ENCODE results near the gene PACRG.

PACRG gene

GRCh38 chr6:163254341-163254835 is 526.6 kb downstream of the PACRG start:
- no peak overlapping the region for H3K4me3 ChIP-seq (ENCODE audit: low read depth, low read length)
- DNase-seq (ENCODE audit: low read depth), result no peak
- TF ChIP-seq CTCF (conservative IDR thresholded peaks at IDR 0.05; ENCODE audit: low read depth, low read length), result no peak

GRCh38 chr6:163255265-163255664 is 527.5 kb downstream of the PACRG start:
- no peak for TF ChIP-seq CTCF (conservative IDR thresholded peaks at IDR 0.05; ENCODE audit: low read depth, low read length)
- no peak for DNase-seq (ENCODE audit: low read depth)
- H3K4me3 ChIP-seq (ENCODE audit: low read depth, low read length), result no peak overlapping the region

GRCh38 chr6:163259689-163260088 is 531.9 kb downstream of the PACRG start:
- TF ChIP-seq CTCF (conservative IDR thresholded peaks at IDR 0.05; ENCODE audit: low read depth, low read length), result no peak
- H3K4me3 ChIP-seq (ENCODE audit: low read depth, low read length), result no peak overlapping the region

GRCh38 chr6:163260111-163260895 is 532.5 kb downstream of the PACRG start:
- peak; percentile 50 for DNase-seq (ENCODE audit: low read depth)
- no peak for TF ChIP-seq CTCF (conservative IDR thresholded peaks at IDR 0.05; ENCODE audit: low read depth, low read length)
- H3K4me3 ChIP-seq (ENCODE audit: low read depth, low read length), result peak overlapping the region; percentile 42

More at GRCh38 chr6:163259689-163260088, 531.9 kb downstream of the PACRG start:
- DNase-seq (ENCODE audit: low read depth), result no peak

- DNase-seq (ENCODE audit: low read depth), result no peak
- no peak for TF ChIP-seq CTCF (conservative IDR thresholded peaks at IDR 0.05; ENCODE audit: low read depth, low read length)
- peak overlapping the region; percentile 42 for H3K4me3 ChIP-seq (ENCODE audit: low read depth, low read length)
Measured at GRCh38 chr6:163260911-163261310, 533.1 kb downstream of the PACRG start.

GRCh38 chr6:163261361-163261760 is 533.6 kb downstream of the PACRG start:
- TF ChIP-seq CTCF (conservative IDR thresholded peaks at IDR 0.05; ENCODE audit: low read depth, low read length), result no peak
- no peak for DNase-seq (ENCODE audit: low read depth)
- H3K4me3 ChIP-seq (ENCODE audit: low read depth, low read length), result no peak overlapping the region

- H3K4me3 ChIP-seq (ENCODE audit: low read depth, low read length), result no peak overlapping the region
- no peak for TF ChIP-seq CTCF (conservative IDR thresholded peaks at IDR 0.05; ENCODE audit: low read depth, low read length)
Measured at GRCh38 chr6:163262080-163262479, 534.3 kb downstream of the PACRG start.

More at GRCh38 chr6:163262080-163262479, 534.3 kb downstream of the PACRG start:
- no peak for DNase-seq (ENCODE audit: low read depth)

All from choroid plexus epithelial cell (primary cell).